Right renal pelvis (tissue), 4 donors: ENCODE measurements around the gene ZNF503. TPM values are rescaled to one million over a fixed set of nuclear protein-coding genes. Genes with fewer than 3 reads are reported as not detected.

Experiments
- DNase-seq, 4 donors: peaks; one replicate each; pipeline ENCODE4 v3.0.0-alpha.2; 2013; ENCODE audit warnings: low read depth in 4 of 4, low spot score in 3 of 4, missing footprints in 1 of 4
- polyA plus RNA-seq, 4 donors: library from polyadenylated mRNA; unstranded; fragments of 120-200 nt; gene quantifications; one replicate each; pipeline ENCODE4 v1.2.1, GENCODE V29; 2013; ENCODE audit not compliant: insufficient read length in 4 of 4

Gene ZNF503
- polyA plus RNA-seq, 4 donors = 62.3 to 94.6 (median 70.0) TPM

- no peak for DNase-seq
Observed at GRCh38 chr10:75407224-75407712, 5.7 kb upstream of the ZNF503 start.

- no peak for DNase-seq
Observed at GRCh38 chr10:75406462-75407223, 5.1 kb upstream of the ZNF503 start.

GRCh38 chr10:75405598-75406461 lies 4.3 kb upstream of the ZNF503 start:
- no peak for DNase-seq

- DNase-seq = peak in 2 of 4 donors; percentile 50 to 69
Observed at GRCh38 chr10:75404815-75405597, 3.4 kb upstream of the ZNF503 start.

GRCh38 chr10:75403939-75404814 lies 2.6 kb upstream of the ZNF503 start:
- DNase-seq = peak in 2 of 4 donors; percentile 38 to 57

- peak in 1 of 4 donors; percentile 54 for DNase-seq
Observed at GRCh38 chr10:75403144-75403938, 1.8 kb upstream of the ZNF503 start.

- DNase-seq = peak in 1 of 4 donors; percentile 81
Observed at GRCh38 chr10:75402486-75403143, 1.1 kb upstream of the ZNF503 start.

GRCh38 chr10:75400771-75401568 lies 594 bp downstream of the ZNF503 start:
- peak in 1 of 4 donors; percentile 31 for DNase-seq

- no peak for DNase-seq
Observed at GRCh38 chr10:75400163-75400770, 1.3 kb downstream of the ZNF503 start.

- peak in 2 of 4 donors; percentile 44 to 56 for DNase-seq
Observed at GRCh38 chr10:75399461-75400162, 2.0 kb downstream of the ZNF503 start.

GRCh38 chr10:75398692-75399460 lies 2.7 kb downstream of the ZNF503 start:
- DNase-seq = peak in 1 of 4 donors; percentile 44

GRCh38 chr10:75398200-75398691 lies 3.3 kb downstream of the ZNF503 start:
- DNase-seq = no peak

GRCh38 chr10:75397496-75398199 lies 3.9 kb downstream of the ZNF503 start:
- peak in 2 of 4 donors; percentile 32 to 37 for DNase-seq

- DNase-seq = peak in 2 of 4 donors; percentile 41 to 49
Observed at GRCh38 chr10:75396631-75397495, 4.7 kb downstream of the ZNF503 start.
